ENCODE measurements around the gene FALEC. TPM values are rescaled to one million over a fixed set of nuclear protein-coding genes. Genes with fewer than 3 reads are reported as not detected.

Gene FALEC
- total RNA-seq, 1 donor from 2014 or later, result 0.44 TPM

GRCh38 chr1:150479927-150480352, 35.6 kb upstream of the FALEC start:
- H3K9me3 ChIP-seq (replicated peaks), result no peaks in the 10 kb centered on the region
- H3K27me3 ChIP-seq (ENCODE audit: low read depth), result no peaks in the 10 kb centered on the region

GRCh38 chr1:150484431-150484830, 31.1 kb upstream of the FALEC start:
- H3K9me3 ChIP-seq (replicated peaks), result no peaks in the 10 kb centered on the region
- no peak for TF ChIP-seq CTCF (IDR thresholded peaks at IDR 0.05; ENCODE audit: borderline replicate concordance)
- no peak for DNase-seq
- H3K36me3 ChIP-seq, result peaks cover 8% of the 10 kb centered on the region
- H3K27me3 ChIP-seq (ENCODE audit: low read depth), result no peaks in the 10 kb centered on the region
- H3K27ac ChIP-seq (replicated peaks), result no peak overlapping the region
- H3K4me3 ChIP-seq, result no peak overlapping the region
- intact Hi-C loops (cut with micrococcal nuclease), result no loop called here
- H3K4me1 ChIP-seq, result peaks cover 15% of the 10 kb centered on the region

More at GRCh38 chr1:150479927-150480352, 35.6 kb upstream of the FALEC start:
- H3K27ac ChIP-seq (replicated peaks), result no peak overlapping the region
- no peak overlapping the region for H3K4me3 ChIP-seq
- H3K36me3 ChIP-seq, result no peaks in the 10 kb centered on the region
- peaks cover 33% of the 10 kb centered on the region for H3K4me1 ChIP-seq
- TF ChIP-seq CTCF (IDR thresholded peaks at IDR 0.05; ENCODE audit: borderline replicate concordance), result no peak
- intact Hi-C loops (cut with micrococcal nuclease), result loop anchor here (10.0 kb wide), 1 partner anchor 45 kb away; no protein-coding TSS in a partner anchor
- DNase-seq, result no peak

- no peaks in the 10 kb centered on the region for H3K27me3 ChIP-seq (ENCODE audit: low read depth)
- peaks cover 13% of the 10 kb centered on the region for H3K36me3 ChIP-seq
- no peaks in the 10 kb centered on the region for H3K9me3 ChIP-seq (replicated peaks)
- no peak overlapping the region for H3K27ac ChIP-seq (replicated peaks)
- no peak for TF ChIP-seq CTCF (IDR thresholded peaks at IDR 0.05; ENCODE audit: borderline replicate concordance)
- H3K4me3 ChIP-seq, result no peak overlapping the region
- intact Hi-C loops (cut with micrococcal nuclease), result no loop called here
- H3K4me1 ChIP-seq, result peaks cover 15% of the 10 kb centered on the region
- no peak for DNase-seq
Observed at GRCh38 chr1:150484861-150485260, 30.7 kb upstream of the FALEC start.

- H3K4me3 ChIP-seq, result peak within 1 kb of the TSS; percentile 80
- peak; percentile 91 for DNase-seq
- H3K36me3 ChIP-seq, result peaks cover 36% of the 10 kb centered on the region
- intact Hi-C loops (cut with micrococcal nuclease), result no loop called here
- H3K4me1 ChIP-seq, result peaks cover 15% of the 10 kb centered on the region
- no peaks in the 10 kb centered on the region for H3K9me3 ChIP-seq (replicated peaks)
- H3K27me3 ChIP-seq (ENCODE audit: low read depth), result no peaks in the 10 kb centered on the region
- peak; percentile 57 for TF ChIP-seq CTCF (IDR thresholded peaks at IDR 0.05; ENCODE audit: borderline replicate concordance)
- H3K27ac ChIP-seq (replicated peaks), result peak within 1 kb of the TSS; percentile 83
Observed at GRCh38 chr1:150486966-150487762, 28.4 kb upstream of the FALEC start, which contains the start of gene TARS2. Gene TARS2, plus strand, starts transcription at chr1:150487419. Its CDS starts 32 bp downstream, at chr1:150487451.

GRCh38 chr1:150487763-150488115, 27.8 kb upstream of the FALEC start:
- no peak for TF ChIP-seq CTCF (IDR thresholded peaks at IDR 0.05; ENCODE audit: borderline replicate concordance)
- Histone ChIP-seq H3K4me3 (peak overlapping the region; percentile 80), H3K27ac (replicated peaks) (peak overlapping the region; percentile 83), H3K36me3 (peaks cover 41% of the 10 kb centered on the region), H3K4me1 (peaks cover 15% of the 10 kb centered on the region), H3K27me3 (ENCODE audit: low read depth) (no peaks in the 10 kb centered on the region), H3K9me3 (replicated peaks) (no peaks in the 10 kb centered on the region)
- intact Hi-C loops (cut with micrococcal nuclease), result no loop called here
- DNase-seq, result no peak
